Activated naive CD4-positive, alpha-beta T cell treated with anti-CD3 and anti-CD28 coated beads, Interleukin-2, amount 50 U/mL, for 72 hours (primary cell): ENCODE results near the gene SHMT2. TPM values are rescaled to one million over a fixed set of nuclear protein-coding genes. Genes with fewer than 3 reads are reported as not detected.
A peak's percentile ranks its signal among the peaks of the same experiment; 100 is the strongest.

Source experiments
- ATAC-seq, 2 donors: fragments of 150-1000 bp; cut with Tn5 transposase; 2 replicates each; pipeline ENCODE4 v1.10.0; 2021; ENCODE audit warnings: mild to moderate bottlenecking in 2 of 2, moderate library complexity in 2 of 2
- DNase-seq, 2 donors: peaks; one replicate each; pipeline ENCODE4 v3.0.0; 2021 to 2022; ENCODE audit warnings: low spot score in 2 of 2
- H3K27ac Mint-ChIP-seq, 2 donors: one replicate each; pipeline ENCODE4 v1.8.0; 2022; ENCODE audit warnings: mild to moderate bottlenecking in 2 of 2, mixed read lengths in 2 of 2
- H3K36me3 Mint-ChIP-seq, 2 donors: one replicate each; pipeline ENCODE4 v1.8.0; 2022; ENCODE audit warnings: mixed read lengths in 2 of 2
- H3K9me3 Mint-ChIP-seq, 2 donors: one replicate each; pipeline ENCODE4 v1.8.0; 2022; ENCODE audit warnings: mixed read lengths in 2 of 2
- total RNA-seq, 2 donors: library from RNA; stranded (reverse); gene quantifications; one replicate each; pipeline ENCODE4 v1.2.3, GENCODE V29; 2022

SHMT2 gene
- total RNA-seq, 2 donors from 2014 or later = 360 to 376 TPM

DNA sequence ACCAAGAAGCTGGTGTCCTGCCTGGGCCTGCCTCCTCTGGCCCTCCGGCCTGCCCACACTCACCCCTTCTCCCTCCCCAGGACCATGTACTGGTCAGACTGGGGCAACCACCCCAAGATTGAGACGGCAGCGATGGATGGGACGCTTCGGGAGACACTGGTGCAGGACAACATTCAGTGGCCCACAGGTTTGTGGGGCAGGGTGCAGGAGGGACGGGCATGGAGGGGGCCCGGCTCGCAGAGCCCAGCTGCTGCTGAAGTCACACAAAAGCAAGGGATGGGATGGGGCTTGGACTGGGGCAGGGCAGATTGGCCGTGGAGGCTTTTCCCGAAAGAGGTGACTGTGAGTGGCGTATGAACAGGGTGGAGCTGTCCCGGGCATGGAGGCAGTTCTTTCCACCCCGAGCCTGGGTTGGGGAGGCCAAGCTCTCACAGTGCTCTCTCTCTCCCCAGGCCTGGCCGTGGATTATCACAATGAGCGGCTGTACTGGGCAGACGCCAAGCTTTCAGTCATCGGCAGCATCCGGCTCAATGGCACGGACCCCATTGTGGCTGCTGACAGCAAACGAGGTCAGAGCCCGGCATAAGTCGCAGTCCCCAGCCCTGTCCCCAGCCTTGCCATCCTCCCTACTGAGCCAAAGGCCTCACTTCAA is 20.8 kb upstream of the SHMT2 start:
- no peaks in the 10 kb centered on the region for H3K36me3 Mint-ChIP-seq
- H3K9me3 Mint-ChIP-seq = no peaks in the 10 kb centered on the region
- ATAC-seq (no peak), DNase-seq (no peak)
- H3K27ac Mint-ChIP-seq = no peak overlapping the region

- H3K36me3 Mint-ChIP-seq = no peaks in the 10 kb centered on the region
- ATAC-seq = no peak
- H3K27ac Mint-ChIP-seq = peak overlapping the region in 1 of 2 donors; percentile 68
- no peak for DNase-seq
- no peaks in the 10 kb centered on the region for H3K9me3 Mint-ChIP-seq
These were observed 19.6 kb upstream of the SHMT2 start for GRCh38 chr12:57209916-57210315.

GRCh38 chr12:57210461-57210860 is 19.1 kb upstream of the SHMT2 start:
- no peak for DNase-seq
- Mint-ChIP-seq H3K9me3 (no peaks in the 10 kb centered on the region), H3K36me3 (no peaks in the 10 kb centered on the region), H3K27ac (no peak overlapping the region)
- no peak for ATAC-seq

DNA sequence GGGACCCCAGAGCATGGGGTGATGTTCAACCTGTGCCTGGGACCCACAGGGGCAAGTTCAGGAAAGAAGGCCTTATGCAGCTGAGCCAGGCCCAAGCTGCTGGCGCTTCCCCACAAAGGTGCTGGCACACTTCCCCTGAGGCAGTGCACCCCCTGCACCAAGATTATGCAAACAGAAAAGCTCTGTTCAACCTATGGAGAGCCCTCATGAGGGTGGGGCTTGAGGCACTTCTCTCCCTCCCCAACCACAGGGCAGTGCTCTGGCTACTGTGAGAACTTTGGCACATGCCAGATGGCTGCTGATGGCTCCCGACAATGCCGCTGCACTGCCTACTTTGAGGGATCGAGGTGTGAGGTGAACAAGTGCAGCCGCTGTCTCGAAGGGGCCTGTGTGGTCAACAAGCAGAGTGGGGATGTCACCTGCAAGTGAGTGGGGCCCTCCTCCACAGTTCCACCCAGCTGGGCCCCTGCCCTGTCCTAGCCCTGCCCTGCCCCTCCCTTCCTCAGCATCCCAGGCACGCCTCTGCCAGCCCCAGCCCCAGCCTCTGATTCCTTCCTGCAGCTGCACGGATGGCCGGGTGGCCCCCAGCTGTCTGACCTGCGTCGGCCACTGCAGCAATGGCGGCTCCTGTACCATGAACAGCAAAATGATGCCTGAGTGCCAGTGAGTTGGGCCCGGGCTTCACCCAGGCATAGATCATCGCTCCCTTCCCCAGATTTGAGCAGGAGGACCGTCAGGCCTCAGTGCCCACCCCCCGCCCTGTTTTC is 18.4 kb upstream of the SHMT2 start:
- ATAC-seq (no peak), DNase-seq (no peak)
- Mint-ChIP-seq H3K36me3 (no peaks in the 10 kb centered on the region), H3K9me3 (no peaks in the 10 kb centered on the region), H3K27ac (no peak overlapping the region)

DNA sequence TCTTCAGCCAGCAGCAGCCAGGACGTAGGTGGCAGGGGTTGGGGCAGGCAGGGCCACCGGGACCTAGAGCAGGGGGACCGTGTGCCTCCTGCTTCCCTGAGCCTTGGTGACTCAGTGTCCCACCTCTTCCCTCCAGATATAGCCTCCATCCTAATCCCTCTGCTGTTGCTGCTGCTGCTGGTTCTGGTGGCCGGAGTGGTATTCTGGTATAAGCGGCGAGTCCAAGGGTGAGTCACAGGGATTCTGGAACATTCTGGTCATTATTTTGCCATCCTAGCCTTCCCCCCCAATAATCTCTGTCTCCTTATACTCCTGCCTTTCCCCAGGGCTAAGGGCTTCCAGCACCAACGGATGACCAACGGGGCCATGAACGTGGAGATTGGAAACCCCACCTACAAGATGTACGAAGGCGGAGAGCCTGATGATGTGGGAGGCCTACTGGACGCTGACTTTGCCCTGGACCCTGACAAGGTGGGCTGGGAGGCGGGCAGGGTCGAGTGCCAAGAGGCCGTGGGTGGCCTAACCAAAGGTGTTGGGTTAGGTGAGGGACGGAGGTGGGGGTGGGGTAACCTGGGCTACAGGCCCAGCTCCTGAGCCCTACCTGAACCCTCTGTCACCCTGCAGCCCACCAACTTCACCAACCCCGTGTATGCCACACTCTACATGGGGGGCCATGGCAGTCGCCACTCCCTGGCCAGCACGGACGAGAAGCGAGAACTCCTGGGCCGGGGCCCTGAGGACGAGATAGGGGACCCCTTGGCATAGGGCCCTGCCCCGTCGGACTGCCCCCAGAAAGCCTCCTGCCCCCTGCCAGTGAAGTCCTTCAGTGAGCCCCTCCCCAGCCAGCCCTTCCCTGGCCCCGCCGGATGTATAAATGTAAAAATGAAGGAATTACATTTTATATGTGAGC is 17.5 kb upstream of the SHMT2 start:
- no peak for ATAC-seq
- Mint-ChIP-seq H3K27ac (no peak overlapping the region), H3K9me3 (no peaks in the 10 kb centered on the region), H3K36me3 (no peaks in the 10 kb centered on the region)
- no peak for DNase-seq

DNA sequence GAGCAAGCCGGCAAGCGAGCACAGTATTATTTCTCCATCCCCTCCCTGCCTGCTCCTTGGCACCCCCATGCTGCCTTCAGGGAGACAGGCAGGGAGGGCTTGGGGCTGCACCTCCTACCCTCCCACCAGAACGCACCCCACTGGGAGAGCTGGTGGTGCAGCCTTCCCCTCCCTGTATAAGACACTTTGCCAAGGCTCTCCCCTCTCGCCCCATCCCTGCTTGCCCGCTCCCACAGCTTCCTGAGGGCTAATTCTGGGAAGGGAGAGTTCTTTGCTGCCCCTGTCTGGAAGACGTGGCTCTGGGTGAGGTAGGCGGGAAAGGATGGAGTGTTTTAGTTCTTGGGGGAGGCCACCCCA is 16.8 kb upstream of the SHMT2 start:
- H3K9me3 Mint-ChIP-seq = no peaks in the 10 kb centered on the region

GRCh38 chr12:57213058-57213715 is 16.3 kb upstream of the SHMT2 start:
- Mint-ChIP-seq H3K36me3 (no peaks in the 10 kb centered on the region), H3K27ac (no peak overlapping the region), H3K9me3 (no peaks in the 10 kb centered on the region)
- peak; percentile 82 to 87 for DNase-seq
- ATAC-seq = peak; percentile 62 to 78

More for the DNA sequence above, 16.8 kb upstream of the SHMT2 start:
- DNase-seq (no peak), ATAC-seq (no peak)
- no peaks in the 10 kb centered on the region for H3K36me3 Mint-ChIP-seq
- no peak overlapping the region for H3K27ac Mint-ChIP-seq

GRCh38 chr12:57213763-57214397 is 15.6 kb upstream of the SHMT2 start:
- DNase-seq (no peak), ATAC-seq (no peak)
- no peaks in the 10 kb centered on the region for H3K9me3 Mint-ChIP-seq
- H3K27ac Mint-ChIP-seq = no peak overlapping the region
- H3K36me3 Mint-ChIP-seq = no peaks in the 10 kb centered on the region

DNA sequence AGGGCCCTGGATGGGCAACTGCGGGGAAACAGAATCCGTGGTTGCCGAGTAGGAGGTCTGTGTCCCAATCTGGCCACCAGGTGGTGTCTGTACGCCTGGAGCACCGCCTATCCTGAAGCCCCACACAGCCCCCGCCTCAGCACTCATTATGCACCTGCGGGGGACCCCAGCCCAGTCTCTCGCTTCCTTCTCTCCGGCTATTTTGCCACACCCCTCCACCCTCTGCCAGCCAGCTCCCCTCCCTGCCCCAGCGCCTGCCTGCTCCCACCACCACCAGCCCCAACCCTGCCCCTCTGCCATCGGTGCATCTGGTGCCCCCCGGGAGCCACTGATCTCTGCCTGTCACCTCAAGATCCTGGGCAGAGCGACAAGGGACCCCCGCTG is 15.1 kb upstream of the SHMT2 start:
- DNase-seq (peak in 1 of 2 donors; percentile 74), ATAC-seq (peak; percentile 65 to 66)
- H3K27ac Mint-ChIP-seq = no peak overlapping the region
- H3K36me3 Mint-ChIP-seq = no peaks in the 10 kb centered on the region
- H3K9me3 Mint-ChIP-seq = no peaks in the 10 kb centered on the region

- Mint-ChIP-seq H3K27ac (no peak overlapping the region), H3K36me3 (no peaks in the 10 kb centered on the region), H3K9me3 (no peaks in the 10 kb centered on the region)
- ATAC-seq = no peak
- no peak for DNase-seq
These were observed 14.4 kb upstream of the SHMT2 start for GRCh38 chr12:57215065-57215464.

DNA sequence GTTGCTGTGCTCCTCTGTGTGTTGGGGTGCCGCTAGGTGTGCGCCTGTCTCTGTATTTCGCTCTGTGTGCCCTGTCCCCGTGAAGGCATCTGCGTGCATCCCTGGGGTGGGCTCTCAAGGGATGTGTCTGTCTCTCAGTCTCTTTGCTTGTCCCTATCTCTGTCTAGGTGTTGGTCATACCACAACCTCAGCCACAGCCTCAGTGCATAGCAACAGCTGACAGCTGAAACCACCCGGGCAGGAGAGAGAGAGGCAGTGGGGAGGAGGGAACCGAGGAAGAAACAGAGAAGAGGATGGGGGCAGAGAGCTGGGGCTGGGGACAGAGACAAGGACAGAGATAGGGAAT is 13.9 kb upstream of the SHMT2 start:
- ATAC-seq (peak; percentile 39 to 48), DNase-seq (peak in 1 of 2 donors; percentile 48)
- H3K9me3 Mint-ChIP-seq = no peaks in the 10 kb centered on the region
- no peak overlapping the region for H3K27ac Mint-ChIP-seq
- H3K36me3 Mint-ChIP-seq = no peaks in the 10 kb centered on the region

GRCh38 chr12:57216014-57216911 is 13.2 kb upstream of the SHMT2 start, which contains the start of gene NXPH4:
TSS of gene NXPH4 (plus strand) at chr12:57216794. CDS start at chr12:57216970, 176 bp downstream.
- DNase-seq (peak in 1 of 2 donors; percentile 47), ATAC-seq (peak; percentile 29 to 42)
- H3K9me3 Mint-ChIP-seq = no peaks in the 10 kb centered on the region
- peak within 1 kb of the TSS in 1 of 2 donors; percentile 58 for H3K27ac Mint-ChIP-seq
- H3K36me3 Mint-ChIP-seq = no peaks in the 10 kb centered on the region

DNA sequence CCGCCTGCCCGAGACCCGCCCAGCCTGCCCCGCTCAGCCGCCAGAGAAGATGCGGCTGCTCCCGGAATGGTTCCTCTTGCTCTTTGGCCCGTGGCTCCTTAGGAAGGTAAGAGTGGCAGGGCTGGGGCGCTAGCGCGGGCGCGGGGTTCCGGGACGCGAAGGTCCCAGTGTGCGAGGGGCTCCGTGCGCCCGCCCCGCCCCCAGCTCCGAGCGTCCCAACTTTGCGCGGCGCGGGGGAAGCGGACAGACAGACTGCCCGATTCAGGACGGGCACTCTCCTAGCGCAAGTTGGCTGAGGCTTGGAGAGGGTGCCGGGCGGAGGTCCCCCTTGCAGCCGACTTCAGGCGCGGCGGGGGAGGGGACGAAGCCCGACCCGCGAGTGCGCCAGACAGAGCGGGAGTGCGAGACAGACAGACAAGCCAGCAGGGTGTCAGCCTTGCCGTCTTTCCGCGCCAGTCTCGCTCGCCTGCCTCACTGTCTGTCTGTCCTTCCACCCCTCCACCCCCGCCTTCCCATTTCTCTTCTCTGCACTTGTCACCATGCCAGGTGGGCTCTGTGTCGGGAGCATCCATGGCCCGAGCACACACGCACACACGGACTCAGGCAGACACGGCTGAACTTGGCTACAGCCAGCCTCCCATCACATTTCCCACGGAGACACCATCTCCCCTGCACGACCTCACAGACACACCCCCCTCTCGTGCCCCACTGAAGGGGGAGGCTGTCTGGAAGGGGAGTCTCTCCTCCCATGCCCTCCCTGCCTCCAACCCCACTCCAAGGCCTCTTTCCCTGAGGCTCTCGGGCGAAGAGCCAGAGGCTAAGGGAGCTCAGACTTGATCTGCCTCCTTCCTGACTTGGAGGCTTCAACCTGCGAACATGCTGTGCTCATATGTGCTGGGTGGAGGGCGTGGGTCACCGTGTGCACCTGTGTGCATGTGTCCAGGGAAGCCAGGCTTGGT is 12.3 kb upstream of the SHMT2 start:
- DNase-seq (no peak), ATAC-seq (no peak)
- peak overlapping the region in 1 of 2 donors; percentile 58 for H3K27ac Mint-ChIP-seq

GRCh38 chr12:57218030-57218853 is 11.3 kb upstream of the SHMT2 start:
- DNase-seq (no peak), ATAC-seq (no peak)
- no peaks in the 10 kb centered on the region for H3K36me3 Mint-ChIP-seq
- no peak overlapping the region for H3K27ac Mint-ChIP-seq
- no peaks in the 10 kb centered on the region for H3K9me3 Mint-ChIP-seq

More for the DNA sequence above, 12.3 kb upstream of the SHMT2 start:
- no peaks in the 10 kb centered on the region for H3K9me3 Mint-ChIP-seq
- no peaks in the 10 kb centered on the region for H3K36me3 Mint-ChIP-seq
